ENCODE measurements around the gene HES5.

HES5 gene

GRCh38 chr1:2530513-2531361 is 674 bp upstream of the HES5 start:
- DNase-seq (ENCODE audit: low read depth, low spot score) = no peak

GRCh38 chr1:2528966-2529783 is 888 bp downstream of the HES5 start:
- no peak for DNase-seq (ENCODE audit: low read depth, low spot score)

GRCh38 chr1:2528611-2528965 is 1.5 kb downstream of the HES5 start:
- DNase-seq (ENCODE audit: low read depth, low spot score) = no peak

- no peak for DNase-seq (ENCODE audit: low read depth, low spot score)
Measured at GRCh38 chr1:2528016-2528415, 2.0 kb downstream of the HES5 start.

- no peak for DNase-seq (ENCODE audit: low read depth, low spot score)
Measured at GRCh38 chr1:2527556-2527860, 2.6 kb downstream of the HES5 start.

GRCh38 chr1:2526824-2527555 is 3.1 kb downstream of the HES5 start:
- no peak for DNase-seq (ENCODE audit: low read depth, low spot score)

GRCh38 chr1:2525920-2526823 is 3.9 kb downstream of the HES5 start, which contains the start of gene PANK4:
Gene PANK4, minus strand, starts transcription at chr1:2526596. Its CDS starts 9 bp downstream, at chr1:2526587.
- DNase-seq (ENCODE audit: low read depth, low spot score) = peak; percentile 70

GRCh38 chr1:2525572-2525919 is 4.5 kb downstream of the HES5 start:
- no peak for DNase-seq (ENCODE audit: low read depth, low spot score)

GRCh38 chr1:2523891-2524609 is 6.0 kb downstream of the HES5 start:
- no peak for DNase-seq (ENCODE audit: low read depth, low spot score)

- no peak for DNase-seq (ENCODE audit: low read depth, low spot score)
Measured at GRCh38 chr1:2523191-2523890, 6.7 kb downstream of the HES5 start.

- no peak for DNase-seq (ENCODE audit: low read depth, low spot score)
Measured at GRCh38 chr1:2522230-2522629, 7.8 kb downstream of the HES5 start.

GRCh38 chr1:2520806-2521205 is 9.3 kb downstream of the HES5 start:
- DNase-seq (ENCODE audit: low read depth, low spot score) = no peak

GRCh38 chr1:2520206-2520605 is 9.9 kb downstream of the HES5 start:
- DNase-seq (ENCODE audit: low read depth, low spot score) = no peak

- no peak for DNase-seq (ENCODE audit: low read depth, low spot score)
Measured at GRCh38 chr1:2519729-2520128, 10.3 kb downstream of the HES5 start.

- DNase-seq (ENCODE audit: low read depth, low spot score) = no peak
Measured at GRCh38 chr1:2519029-2519685, 10.9 kb downstream of the HES5 start.

GRCh38 chr1:2518528-2518927 is 11.5 kb downstream of the HES5 start:
- DNase-seq (ENCODE audit: low read depth, low spot score) = no peak

- no peak for DNase-seq (ENCODE audit: low read depth, low spot score)
Measured at GRCh38 chr1:2517966-2518365, 12.1 kb downstream of the HES5 start.

- no peak for DNase-seq (ENCODE audit: low read depth, low spot score)
Measured at GRCh38 chr1:2516946-2517345, 13.1 kb downstream of the HES5 start.

GRCh38 chr1:2516124-2516523 is 13.9 kb downstream of the HES5 start:
- DNase-seq (ENCODE audit: low read depth, low spot score) = no peak

GRCh38 chr1:2515763-2516080 is 14.3 kb downstream of the HES5 start:
- DNase-seq (ENCODE audit: low read depth, low spot score) = no peak

All from activated naive CD8-positive, alpha-beta T cell treated with anti-CD3 and anti-CD28 coated beads, Interleukin-2, amount 50 U/mL, for 16 hours (primary cell).